ENCODE measurements around the gene GATAD2A. TPM values are rescaled to one million over a fixed set of nuclear protein-coding genes. Genes with fewer than 3 reads are reported as not detected.
A peak's percentile ranks its signal among the peaks of the same experiment; 100 is the strongest.

The GATAD2A gene, protein sequence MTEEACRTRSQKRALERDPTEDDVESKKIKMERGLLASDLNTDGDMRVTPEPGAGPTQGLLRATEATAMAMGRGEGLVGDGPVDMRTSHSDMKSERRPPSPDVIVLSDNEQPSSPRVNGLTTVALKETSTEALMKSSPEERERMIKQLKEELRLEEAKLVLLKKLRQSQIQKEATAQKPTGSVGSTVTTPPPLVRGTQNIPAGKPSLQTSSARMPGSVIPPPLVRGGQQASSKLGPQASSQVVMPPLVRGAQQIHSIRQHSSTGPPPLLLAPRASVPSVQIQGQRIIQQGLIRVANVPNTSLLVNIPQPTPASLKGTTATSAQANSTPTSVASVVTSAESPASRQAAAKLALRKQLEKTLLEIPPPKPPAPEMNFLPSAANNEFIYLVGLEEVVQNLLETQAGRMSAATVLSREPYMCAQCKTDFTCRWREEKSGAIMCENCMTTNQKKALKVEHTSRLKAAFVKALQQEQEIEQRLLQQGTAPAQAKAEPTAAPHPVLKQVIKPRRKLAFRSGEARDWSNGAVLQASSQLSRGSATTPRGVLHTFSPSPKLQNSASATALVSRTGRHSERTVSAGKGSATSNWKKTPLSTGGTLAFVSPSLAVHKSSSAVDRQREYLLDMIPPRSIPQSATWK
- polyA plus RNA-seq (2012; ENCODE audit: missing spikeins) = 20.5 TPM

DNA sequence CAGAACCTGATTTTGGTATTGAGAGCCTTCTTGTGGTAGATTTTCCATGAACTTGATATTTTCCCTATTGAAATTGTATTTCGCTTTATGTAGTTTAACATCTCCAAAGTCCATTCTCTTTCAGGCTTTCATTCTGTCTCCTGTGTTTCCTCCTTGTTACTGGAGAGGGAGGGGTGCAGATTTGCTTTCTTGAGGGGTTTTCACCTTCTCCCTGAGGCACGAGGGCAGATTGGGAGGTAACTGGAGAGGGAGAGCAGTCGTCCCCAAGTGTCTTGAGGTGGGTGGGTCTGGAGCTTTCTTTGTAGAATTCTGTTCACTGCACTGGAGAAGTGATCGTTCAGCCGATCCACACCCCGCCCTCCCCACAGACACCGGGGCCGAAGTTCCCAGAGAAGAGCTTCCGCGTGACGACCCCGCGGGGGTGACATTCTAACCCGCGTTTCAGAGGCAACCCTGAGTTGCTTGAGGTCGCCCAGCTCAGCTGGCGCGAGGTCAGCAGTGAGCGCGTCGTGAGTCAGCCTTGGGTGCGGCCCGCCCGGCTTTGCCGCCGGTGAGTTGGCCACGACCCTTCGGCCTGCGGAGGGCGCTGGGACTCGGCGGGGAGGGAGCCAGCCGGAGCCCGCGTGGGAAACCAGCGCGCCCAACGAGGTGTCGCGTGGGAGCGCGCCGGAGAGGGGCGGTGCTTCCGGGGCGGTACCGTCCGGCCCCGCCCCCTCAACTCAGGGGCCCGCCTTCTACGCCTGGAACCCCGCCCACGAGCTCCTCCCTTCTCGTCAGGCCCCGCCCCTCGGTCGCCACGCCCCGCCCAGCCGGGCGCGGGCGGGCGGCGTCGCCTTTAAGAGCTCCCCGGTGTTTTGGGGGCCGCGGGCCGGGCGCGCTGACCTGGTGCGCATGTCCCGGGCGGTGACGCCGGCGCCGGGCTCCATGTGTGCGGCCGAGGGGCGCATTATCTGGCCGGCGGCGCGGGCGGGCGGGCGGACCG, at the start of gene GATAD2A:
TSS of gene GATAD2A (plus strand) at position 797 of the 982 bp plus-strand sequence. CDS start 59,671 bp downstream, outside the sequence.
- DNase-seq (ENCODE audit: insufficient read length) (peak; percentile 77), FAIRE-seq (peak; percentile 94)
- TF ChIP-seq POLR2AphosphoS5 (IDR thresholded peaks at IDR 0.05; ENCODE audit: low read depth, low read length) = peak; percentile 39; the same call in 1 of the 2 replicates
- peak; percentile 63; the same call in 1 of the 2 replicates for TF ChIP-seq POLR2A (IDR thresholded peaks at IDR 0.05; ENCODE audit: low read depth, low read length)
- no peak; the same call in 1 of the 2 replicates for TF ChIP-seq TAF1 (IDR thresholded peaks at IDR 0.05; ENCODE audit: borderline replicate concordance, low read depth, low read length)

DNA sequence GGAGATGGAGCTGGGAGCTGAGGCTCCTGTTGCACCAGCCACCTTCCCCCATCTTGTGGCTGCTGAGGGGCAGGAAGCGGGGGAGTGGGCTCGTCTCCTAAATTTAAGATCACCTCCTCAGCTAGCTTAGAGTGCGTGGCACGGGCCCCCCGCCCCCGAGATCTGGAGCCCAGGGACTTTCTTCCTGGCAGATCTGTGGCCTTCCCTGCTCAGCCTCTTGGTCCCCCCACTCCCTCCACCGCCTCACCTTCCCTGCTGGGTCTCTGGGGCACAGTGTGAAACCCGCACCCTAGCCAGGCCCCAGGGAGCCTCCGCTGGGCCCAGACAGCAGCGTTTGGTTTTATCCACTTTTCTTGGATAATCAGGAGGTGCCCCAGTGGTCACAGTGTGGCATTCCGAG, 49.0 kb upstream of the GATAD2A start:
- FAIRE-seq = no peak

DNA sequence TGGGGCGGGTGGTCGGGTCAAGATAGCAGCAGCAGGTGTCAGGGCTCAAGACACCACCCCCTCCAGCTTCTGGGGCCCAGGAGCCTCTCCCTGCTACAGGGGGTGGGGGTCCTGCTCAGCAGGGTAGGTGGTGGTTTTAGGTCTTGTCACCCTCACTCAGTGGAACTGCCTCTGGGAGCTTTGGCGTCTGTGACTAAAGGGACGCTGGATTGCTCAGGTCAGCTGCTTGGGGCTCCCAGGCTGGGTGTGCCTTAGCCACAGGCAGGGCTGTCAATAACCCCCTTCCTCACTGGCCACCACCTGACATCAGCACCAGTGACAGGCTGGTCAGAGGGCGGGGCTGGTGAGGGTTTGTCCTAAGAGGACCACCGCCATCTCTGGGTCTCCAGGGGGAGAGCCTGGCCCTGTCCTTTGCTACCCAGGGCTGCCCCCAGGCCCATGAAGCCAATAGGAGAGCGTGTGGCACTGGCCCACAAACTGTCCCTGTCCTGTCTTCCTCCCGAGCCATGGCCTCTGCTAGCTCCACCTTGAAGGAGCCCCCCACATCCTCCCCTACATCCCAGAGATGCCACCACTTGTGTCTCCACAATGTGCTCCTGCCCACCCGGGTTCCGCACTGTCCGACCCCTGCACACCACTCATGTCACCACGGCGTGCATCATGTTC, 48.4 kb upstream of the GATAD2A start:
- TF ChIP-seq TAF1 (IDR thresholded peaks at IDR 0.05; ENCODE audit: borderline replicate concordance, low read depth, low read length) = no peak
- no peak for FAIRE-seq
- DNase-seq (ENCODE audit: insufficient read length) = peak; percentile 18

More for the DNA sequence above, 49.0 kb upstream of the GATAD2A start:
- DNase-seq (ENCODE audit: insufficient read length) = no peak
- TF ChIP-seq POLR2A (IDR thresholded peaks at IDR 0.05; ENCODE audit: low read depth, low read length) (no peak), POLR2AphosphoS5 (IDR thresholded peaks at IDR 0.05; ENCODE audit: low read depth, low read length) (no peak), TAF1 (IDR thresholded peaks at IDR 0.05; ENCODE audit: borderline replicate concordance, low read depth, low read length) (no peak)

DNA sequence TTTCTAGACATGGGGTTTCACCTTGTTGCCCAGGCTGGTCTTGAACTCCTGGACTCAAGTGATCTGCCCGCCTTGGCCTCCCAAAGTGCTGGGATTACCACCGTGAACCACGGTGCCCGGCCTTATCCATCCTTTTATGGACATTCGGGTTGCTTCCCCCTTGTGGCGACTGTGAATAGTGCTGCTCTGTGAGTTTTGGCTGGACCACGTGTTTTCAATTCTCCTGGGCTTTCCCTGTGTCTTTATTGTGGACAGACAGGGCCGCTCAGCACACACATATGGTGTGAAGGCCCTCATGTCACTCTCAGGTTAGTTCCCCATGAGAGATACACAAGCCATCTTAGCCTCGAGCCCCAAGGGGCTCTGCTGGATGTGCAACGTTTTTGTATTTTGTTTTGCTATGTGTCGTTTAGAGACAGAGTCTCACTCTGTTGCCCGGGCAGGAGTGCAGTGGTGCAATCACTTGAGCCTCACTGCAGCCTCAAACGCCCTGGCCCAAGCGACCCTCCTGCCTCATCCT, 44.3 kb upstream of the GATAD2A start:
- FAIRE-seq = peak; percentile 80
- DNase-seq (ENCODE audit: insufficient read length) = no peak

DNA sequence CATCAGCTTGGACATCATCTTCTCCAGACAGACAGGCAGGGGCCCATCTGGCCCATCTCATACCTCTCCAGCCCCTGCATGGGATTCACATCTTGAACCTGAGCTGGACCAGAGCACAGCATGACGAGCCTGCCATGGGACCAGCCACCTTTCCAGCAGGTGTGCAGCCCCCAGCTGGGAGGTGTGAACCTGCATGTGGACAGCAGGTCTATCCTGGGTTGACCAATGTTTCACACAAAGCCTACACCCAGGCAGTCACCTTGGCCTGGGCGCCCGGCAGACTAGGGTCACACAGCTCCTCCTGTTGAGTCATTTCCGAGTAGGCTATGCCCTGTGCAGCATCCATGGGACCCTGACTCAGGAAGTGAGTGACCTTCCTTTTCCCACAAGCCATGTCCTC, 43.4 kb upstream of the GATAD2A start:
- FAIRE-seq = no peak
- TF ChIP-seq POLR2A (IDR thresholded peaks at IDR 0.05; ENCODE audit: low read depth, low read length) (no peak), TAF1 (IDR thresholded peaks at IDR 0.05; ENCODE audit: borderline replicate concordance, low read depth, low read length) (no peak), POLR2AphosphoS5 (IDR thresholded peaks at IDR 0.05; ENCODE audit: low read depth, low read length) (no peak)

More for the DNA sequence above, 44.3 kb upstream of the GATAD2A start:
- no peak for TF ChIP-seq POLR2AphosphoS5 (IDR thresholded peaks at IDR 0.05; ENCODE audit: low read depth, low read length)
- no peak for TF ChIP-seq POLR2A (IDR thresholded peaks at IDR 0.05; ENCODE audit: low read depth, low read length)
- TF ChIP-seq TAF1 (IDR thresholded peaks at IDR 0.05; ENCODE audit: borderline replicate concordance, low read depth, low read length) = no peak

DNA sequence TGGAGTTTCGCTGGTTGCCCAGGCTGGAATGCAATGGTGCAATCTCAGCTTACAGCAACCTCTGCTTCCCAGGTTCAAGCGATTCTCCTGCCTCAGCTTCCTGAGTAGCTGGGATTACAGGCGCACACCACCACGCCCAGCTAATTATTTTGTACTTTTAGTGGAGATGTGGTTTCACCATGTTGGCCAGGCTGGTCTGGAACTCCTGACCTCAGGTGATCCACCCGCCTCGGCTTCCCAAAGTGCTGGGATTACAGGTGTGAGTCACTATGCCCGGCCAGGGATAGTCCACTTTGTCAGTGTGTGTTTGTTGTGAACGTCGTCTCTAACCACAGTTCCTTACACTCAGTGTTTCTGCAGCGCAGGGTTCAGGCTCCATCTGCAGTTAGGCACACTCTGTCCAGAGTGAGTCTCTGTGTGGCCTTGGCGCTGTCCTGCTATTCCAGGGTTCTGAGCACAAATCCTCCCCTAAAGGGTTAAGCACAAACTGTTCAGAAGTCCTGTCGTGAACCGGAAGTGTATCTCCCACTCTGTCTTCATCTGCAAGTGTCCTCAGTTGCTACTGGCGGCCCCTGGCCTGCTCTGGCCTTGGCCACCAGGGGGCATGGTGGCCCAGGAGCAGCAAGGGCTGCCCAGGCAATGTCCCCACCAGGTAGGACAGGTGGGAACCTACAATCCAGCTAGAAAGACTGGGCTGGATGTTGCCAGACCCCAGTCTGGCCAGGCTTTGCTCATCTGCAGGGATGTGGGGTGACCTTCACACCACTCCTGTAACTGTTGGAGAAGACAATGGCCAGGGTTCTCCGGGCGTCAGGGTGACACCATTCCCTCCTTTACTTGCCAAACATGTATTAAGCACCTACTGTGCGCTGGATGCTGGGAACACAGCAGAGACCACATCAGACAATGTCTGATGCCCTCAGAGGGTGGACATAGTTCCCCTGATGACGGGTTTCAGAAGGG, 38.8 kb upstream of the GATAD2A start:
- DNase-seq (ENCODE audit: insufficient read length) (peak; percentile 69), FAIRE-seq (peak; percentile 90)
- TF ChIP-seq TAF1 (IDR thresholded peaks at IDR 0.05; ENCODE audit: borderline replicate concordance, low read depth, low read length) (no peak), POLR2AphosphoS5 (IDR thresholded peaks at IDR 0.05; ENCODE audit: low read depth, low read length) (no peak), POLR2A (IDR thresholded peaks at IDR 0.05; ENCODE audit: low read depth, low read length) (no peak)

More for the DNA sequence above, 43.4 kb upstream of the GATAD2A start:
- no peak for DNase-seq (ENCODE audit: insufficient read length)

DNA sequence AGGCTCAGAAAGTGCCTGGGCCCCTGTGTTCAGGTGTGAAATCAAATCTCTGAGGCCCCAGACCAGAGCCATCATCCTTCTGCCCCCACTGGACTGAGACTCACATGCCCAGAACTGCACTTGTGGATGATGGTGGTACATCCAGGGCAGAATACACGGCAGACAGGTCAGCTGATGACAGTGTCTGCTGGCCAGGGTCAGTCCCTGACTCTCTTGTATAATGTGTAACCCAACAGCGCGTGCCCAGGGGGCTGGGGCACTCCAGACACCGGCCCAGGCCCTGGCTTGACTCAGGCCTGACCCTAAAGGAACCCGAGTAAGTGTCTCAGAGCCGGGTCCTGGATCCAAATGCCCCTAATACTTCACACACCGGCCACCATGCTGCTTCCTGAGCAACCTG, 37.4 kb upstream of the GATAD2A start:
- TF ChIP-seq POLR2AphosphoS5 (IDR thresholded peaks at IDR 0.05; ENCODE audit: low read depth, low read length) = no peak
- TF ChIP-seq TAF1 (IDR thresholded peaks at IDR 0.05; ENCODE audit: borderline replicate concordance, low read depth, low read length) = no peak
- no peak for TF ChIP-seq POLR2A (IDR thresholded peaks at IDR 0.05; ENCODE audit: low read depth, low read length)
- no peak for DNase-seq (ENCODE audit: insufficient read length)
- FAIRE-seq = no peak

DNA sequence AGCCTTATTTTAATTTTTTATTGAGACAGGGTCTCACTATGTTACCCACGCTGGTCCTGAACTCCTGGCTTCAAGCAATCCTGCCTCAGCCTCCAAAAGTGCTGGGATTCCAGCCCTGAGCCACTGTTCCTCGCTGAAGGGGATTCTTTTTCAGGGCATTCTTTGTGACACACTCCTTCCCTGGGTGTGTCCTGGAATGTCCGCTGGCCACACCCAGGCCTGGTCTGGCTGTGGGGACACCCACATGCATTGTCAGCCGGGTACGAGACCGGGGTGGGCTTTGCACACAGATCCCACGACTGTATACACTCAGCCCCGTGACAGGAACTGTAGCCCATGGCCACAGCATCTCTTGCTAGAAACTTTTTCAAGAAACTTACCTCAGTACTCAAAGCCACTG, 34.4 kb upstream of the GATAD2A start:
- no peak for FAIRE-seq

DNA sequence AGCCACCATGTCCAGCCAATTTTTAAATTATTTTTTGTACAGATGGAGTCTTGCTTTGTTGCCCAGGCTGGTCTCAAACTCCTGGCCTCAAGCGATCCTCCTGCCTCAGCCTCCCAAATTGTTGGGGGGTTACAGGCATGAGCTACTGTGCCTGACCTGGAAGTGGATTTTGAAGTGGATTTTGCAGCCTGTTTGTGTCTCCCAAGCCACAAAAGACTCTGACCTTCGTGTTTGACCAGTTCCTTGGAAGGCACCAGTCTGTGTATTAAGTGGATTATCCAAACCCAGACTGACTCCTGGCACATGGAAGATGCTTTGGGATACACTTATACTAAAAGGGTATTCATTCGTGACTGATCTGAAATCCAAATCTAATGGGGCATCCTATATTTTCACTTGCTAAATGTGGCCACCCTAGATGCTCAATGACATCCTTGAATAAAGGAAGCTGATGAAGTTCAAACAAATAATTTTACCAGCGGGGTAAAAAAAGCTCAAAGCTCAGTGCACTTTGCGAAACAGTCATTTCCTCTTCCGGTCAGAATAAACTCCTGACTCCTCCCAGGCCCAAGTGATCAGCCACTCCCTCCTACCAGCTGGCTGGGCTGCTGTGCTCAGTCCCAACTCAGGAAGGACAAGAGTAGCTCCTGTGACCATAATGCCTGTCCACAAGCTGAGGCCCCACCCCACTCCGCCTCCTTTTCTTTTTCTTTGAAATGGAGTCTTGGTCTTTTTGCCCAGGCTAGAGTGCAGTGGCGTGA, 32.6 kb upstream of the GATAD2A start:
- DNase-seq (ENCODE audit: insufficient read length) = no peak
- TF ChIP-seq POLR2A (IDR thresholded peaks at IDR 0.05; ENCODE audit: low read depth, low read length) = no peak; the same call in 1 of the 2 replicates
- TF ChIP-seq POLR2AphosphoS5 (IDR thresholded peaks at IDR 0.05; ENCODE audit: low read depth, low read length) = no peak
- TF ChIP-seq TAF1 (IDR thresholded peaks at IDR 0.05; ENCODE audit: borderline replicate concordance, low read depth, low read length) = no peak
- FAIRE-seq = peak; percentile 89

More for the DNA sequence above, 34.4 kb upstream of the GATAD2A start:
- no peak for DNase-seq (ENCODE audit: insufficient read length)
- TF ChIP-seq POLR2A (IDR thresholded peaks at IDR 0.05; ENCODE audit: low read depth, low read length) (no peak), POLR2AphosphoS5 (IDR thresholded peaks at IDR 0.05; ENCODE audit: low read depth, low read length) (no peak), TAF1 (IDR thresholded peaks at IDR 0.05; ENCODE audit: borderline replicate concordance, low read depth, low read length) (no peak)
